Astrocyte of the spinal cord (primary cell): Measurements from ENCODE around the gene CAPN14.

Experiments used
- DNase-seq: peaks from one replicate; pipeline ENCODE4 v3.0.0; 2011; ENCODE audit warnings: low read depth, low spot score
- H3K4me3 ChIP-seq: 2 replicates; pipeline ENCODE4 v1.5.1; 2011; ENCODE audit warnings: low read depth, mild to moderate bottlenecking, low read length, moderate library complexity
- CTCF ChIP-seq: IDR thresholded peaks from 2 replicates; pipeline ENCODE4 v1.5.1; 2012; ENCODE audit warnings: low read depth, mild to moderate bottlenecking, low read length, inconsistent platforms
- in situ Hi-C: cut with HindIII; loops from 2 replicates; pipeline ENCODE4 v1.10.0; 2017; ENCODE audit warnings: low sequenced_read_pairs

CAPN14 gene

GRCh38 chr2:31232586-31232985 lies 15.3 kb upstream of the CAPN14 start:
- TF ChIP-seq CTCF = no peak
- no peak for DNase-seq
- in situ Hi-C loops = no loop called here
- H3K4me3 ChIP-seq = no peak overlapping the region

- DNase-seq = no peak
- in situ Hi-C loops = no loop called here
- TF ChIP-seq CTCF = no peak
- no peak overlapping the region for H3K4me3 ChIP-seq
Measured at GRCh38 chr2:31231571-31232302, 14.4 kb upstream of the CAPN14 start.

GRCh38 chr2:31230751-31231150 lies 13.4 kb upstream of the CAPN14 start:
- in situ Hi-C loops = no loop called here
- TF ChIP-seq CTCF = no peak
- H3K4me3 ChIP-seq = no peak overlapping the region
- DNase-seq = no peak

GRCh38 chr2:31228717-31229116 lies 11.4 kb upstream of the CAPN14 start:
- DNase-seq = no peak
- no peak for TF ChIP-seq CTCF
- in situ Hi-C loops = no loop called here
- no peak overlapping the region for H3K4me3 ChIP-seq

GRCh38 chr2:31227711-31228125 lies 10.4 kb upstream of the CAPN14 start:
- H3K4me3 ChIP-seq = no peak overlapping the region
- no peak for TF ChIP-seq CTCF
- in situ Hi-C loops = no loop called here
- no peak for DNase-seq

GRCh38 chr2:31227110-31227509 lies 9.8 kb upstream of the CAPN14 start:
- in situ Hi-C loops = no loop called here
- TF ChIP-seq CTCF = no peak
- H3K4me3 ChIP-seq = no peak overlapping the region
- DNase-seq = no peak
